ENCODE measurements around the gene RITA1.
"Not testable (repeated sequence)": the region's sequence is repeated elsewhere in the genome, so short reads cannot be mapped to it uniquely, and the experiment has no call there.

The RITA1 gene

GRCh38 chr12:113204804-113205203 is 19.3 kb downstream of the RITA1 start:
- no peak for DNase-seq

- DNase-seq, result not testable (repeated sequence)
Observed at GRCh38 chr12:113206802-113207201, 21.3 kb downstream of the RITA1 start.

- DNase-seq, result no peak
Observed at GRCh38 chr12:113207613-113208040, 22.1 kb downstream of the RITA1 start.

DNA sequence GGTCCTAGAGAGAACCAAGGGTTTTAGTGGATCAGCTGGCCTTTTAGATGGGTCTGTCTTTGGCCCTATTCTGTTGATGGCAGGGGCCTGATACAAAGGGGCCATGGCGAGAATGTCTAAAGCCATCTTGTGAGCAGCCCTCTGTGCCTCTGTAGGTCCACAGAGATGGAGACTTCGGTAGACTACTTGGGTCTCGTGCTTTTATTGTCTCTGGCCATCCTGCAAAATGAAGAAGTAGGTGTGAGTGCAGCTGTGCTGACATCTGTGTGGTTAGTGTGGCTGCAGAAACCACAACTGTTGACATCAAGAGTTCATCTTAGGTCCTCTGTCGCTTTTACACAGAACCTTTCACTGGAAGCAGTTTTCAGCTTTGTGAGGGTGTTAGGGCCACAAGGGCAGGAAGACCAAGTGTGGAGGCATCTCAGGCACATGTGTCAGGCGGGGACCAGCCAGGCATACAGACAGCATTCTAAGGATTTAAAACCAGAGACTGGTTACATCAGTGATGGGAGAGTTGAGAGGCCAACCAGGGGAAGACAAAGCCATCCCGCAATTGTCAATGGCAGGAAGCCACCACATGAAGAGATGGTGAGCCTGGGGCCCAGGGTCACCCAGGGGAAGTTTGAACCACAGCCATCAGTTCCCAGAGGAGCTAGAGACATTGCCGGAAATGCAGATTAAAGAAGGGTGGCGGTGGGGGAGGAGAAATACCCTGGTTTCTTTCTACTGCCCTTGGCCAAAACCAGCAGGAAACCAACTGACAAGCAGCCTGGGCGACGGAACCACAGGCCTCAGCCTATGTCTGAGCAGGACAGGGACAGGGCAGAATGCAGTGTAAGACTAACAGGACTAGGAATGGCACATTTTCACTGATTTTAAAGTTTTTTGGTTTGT is 22.8 kb downstream of the RITA1 start:
- DNase-seq, result peak; percentile 71

DNA sequence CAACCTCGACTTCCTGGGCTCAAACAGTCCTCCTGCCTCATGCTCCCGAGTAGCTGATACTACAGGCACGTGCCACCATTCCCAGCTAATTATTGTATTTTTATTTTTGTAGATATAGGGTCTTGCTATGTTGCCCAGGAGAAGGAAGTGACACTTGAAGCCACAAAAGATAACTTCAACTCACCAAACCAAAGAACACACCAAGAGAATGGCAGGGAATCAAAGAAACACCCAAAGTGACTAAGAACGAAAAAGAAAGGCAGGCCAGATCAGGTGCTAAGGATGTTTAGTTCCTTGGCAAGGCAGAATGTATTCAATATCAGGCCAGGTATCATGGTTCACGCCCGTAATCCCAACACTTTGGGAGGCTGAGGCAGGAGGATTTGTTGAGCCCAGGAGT is 25.6 kb downstream of the RITA1 start:
- no peak for DNase-seq

DNA sequence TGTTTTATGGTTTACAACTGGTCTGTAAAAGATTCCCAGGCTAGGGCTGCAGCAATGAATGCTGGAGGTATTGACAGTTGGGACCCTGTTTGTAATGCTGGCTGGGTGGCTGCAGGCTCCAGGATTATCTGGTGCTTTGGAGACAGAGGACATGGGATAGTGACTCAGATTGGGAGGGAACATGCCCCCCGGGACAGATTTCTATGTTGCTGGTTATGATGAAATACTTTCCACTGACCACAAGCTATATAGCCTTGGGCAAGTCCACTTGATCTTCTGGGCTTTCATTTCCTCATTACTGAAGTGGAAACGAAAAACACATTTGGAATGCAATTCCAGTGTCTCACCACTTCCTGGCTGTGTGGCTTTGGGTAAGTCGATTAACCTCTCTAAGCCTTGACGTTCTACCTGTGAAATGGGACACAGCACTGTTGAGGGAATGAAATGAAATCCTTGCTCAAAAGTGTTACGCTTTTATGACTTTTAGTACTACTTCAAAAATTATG is 29.4 kb downstream of the RITA1 start:
- DNase-seq, result no peak

GRCh38 chr12:113216027-113216426 is 30.5 kb downstream of the RITA1 start:
- DNase-seq, result no peak

DNA sequence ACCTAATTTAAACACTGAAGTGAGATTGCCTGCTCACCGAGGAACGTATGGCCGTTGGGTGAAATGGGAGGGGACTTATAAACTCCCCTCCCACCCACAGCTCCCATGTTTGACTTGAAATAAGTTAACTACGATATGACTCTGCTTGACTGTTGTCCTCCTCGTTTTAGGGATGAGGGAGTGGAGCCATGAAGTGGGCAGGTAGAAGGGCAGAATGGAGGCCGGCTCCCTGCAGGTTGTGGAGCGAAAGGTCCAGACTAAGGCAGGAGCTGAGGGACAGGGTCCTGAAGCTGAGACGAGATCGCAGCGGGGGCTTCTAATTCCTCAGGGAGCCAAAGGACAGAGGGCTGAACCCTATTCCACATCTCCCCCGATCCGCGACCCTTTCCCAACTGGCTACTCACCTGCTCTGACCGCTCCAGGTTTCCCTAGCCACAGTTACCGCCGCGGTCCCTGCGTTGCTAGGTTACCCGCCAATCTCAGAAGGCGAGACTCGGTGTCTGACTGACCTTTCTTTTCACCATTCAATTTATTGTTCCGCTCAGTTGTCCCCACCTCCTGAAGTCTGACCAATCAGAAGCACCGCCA is 35.2 kb downstream of the RITA1 start:
- no peak for DNase-seq

- peak; percentile 100 for DNase-seq
Observed at GRCh38 chr12:113221181-113221996, 35.9 kb downstream of the RITA1 start, which contains the start of gene TPCN1. TSS of gene TPCN1 (plus strand) at chr12:113221464. CDS start at chr12:113226853, 5,389 bp downstream.

GRCh38 chr12:113221997-113222729 is 36.6 kb downstream of the RITA1 start:
- no peak for DNase-seq

- DNase-seq, result peak; percentile 64
Observed at GRCh38 chr12:113222730-113223531, 37.4 kb downstream of the RITA1 start.

DNA sequence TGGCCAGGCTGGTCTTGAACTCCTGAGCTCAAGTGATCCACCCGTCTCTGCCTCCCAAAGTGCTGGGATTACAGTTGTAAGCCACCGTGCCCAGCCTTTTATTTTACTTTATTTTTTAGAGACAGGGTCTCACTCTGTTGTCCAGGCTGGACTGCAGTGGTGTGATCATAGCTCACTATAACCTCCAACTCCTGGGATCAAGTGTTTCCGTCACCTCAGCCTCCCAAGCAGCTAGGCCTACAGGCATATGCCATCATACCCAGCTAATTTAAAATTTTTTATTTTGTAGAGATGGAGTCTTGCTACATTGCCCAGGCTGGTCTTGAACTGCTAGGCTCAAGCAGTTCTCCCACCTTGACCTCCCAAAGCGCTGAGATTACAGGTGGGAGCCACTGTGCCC is 39.4 kb downstream of the RITA1 start:
- DNase-seq, result no peak

DNA sequence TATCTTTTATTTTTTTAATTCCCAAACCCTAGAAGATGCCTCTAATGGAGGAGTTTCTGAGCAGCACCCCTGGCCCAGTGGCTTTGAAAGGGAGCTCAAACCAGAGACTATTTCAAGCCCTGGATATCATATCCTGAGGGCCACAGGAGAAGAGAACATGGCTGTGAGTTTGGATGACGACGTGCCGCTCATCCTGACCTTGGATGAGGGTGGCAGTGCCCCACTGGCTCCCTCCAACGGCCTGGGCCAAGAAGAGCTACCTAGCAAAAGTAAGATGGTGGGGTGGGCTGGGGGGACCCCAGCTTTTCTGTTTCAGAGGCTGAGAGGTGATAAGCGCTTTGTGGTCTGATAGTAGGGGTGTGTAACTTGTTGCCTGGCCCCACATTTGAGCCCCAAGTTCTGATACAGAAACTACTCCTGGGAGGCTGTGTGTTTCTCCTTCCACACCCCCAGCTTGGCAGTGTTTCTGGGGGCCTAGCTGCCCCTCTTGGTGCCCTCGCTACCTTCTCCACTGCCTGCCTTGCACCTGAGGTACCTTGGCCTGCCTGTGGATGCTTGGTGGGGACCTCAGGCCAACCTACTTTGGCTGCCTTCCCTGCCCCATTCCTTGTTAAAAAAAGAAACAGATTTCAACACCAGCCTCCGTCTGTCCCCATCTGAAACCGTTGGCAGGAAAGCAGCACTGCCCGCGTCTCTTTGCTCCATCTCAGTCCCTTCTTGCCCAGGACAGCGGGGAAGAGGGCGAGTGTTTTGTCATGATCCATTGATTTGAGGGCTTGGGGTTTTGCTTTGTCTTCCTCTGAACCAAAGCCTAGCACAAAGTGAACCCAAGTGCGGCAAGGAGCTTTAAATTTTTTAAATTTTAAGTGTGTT is 41.4 kb downstream of the RITA1 start:
- no peak for DNase-seq

DNA sequence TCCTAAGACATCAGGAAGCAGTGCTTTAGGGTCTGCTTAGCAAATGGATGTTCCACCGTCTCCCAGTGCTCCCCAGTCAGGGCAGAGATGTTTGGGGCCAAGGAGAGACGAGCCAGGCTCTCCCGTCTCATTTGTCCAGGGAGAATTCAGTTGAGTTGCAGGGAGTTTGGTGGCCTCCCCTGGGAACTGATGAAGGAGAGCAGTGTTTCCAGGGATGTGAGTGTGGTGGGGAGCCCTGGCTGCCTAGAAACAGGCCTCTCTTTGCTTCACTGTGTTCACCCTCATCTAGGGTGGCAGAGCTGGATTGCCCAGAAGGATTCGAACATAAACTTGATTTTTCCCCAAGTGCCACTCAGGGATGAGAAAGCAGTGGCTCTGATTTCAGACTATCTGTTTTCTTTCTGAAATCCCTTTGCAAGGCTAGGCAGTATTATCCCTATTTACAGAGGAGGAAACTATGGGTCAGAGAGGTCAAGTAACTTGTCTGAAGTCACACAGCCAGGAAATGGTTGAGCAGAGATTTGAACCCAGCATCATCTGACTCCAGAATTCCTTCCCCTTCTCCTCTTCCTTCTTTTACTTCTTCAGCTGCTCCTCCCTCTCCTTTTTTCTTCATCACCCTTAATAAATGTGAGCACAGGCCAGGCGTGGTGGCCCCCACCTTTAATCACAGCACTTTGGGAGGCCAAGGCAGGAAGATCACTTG is 42.3 kb downstream of the RITA1 start:
- DNase-seq, result no peak

- no peak for DNase-seq
Observed at GRCh38 chr12:113228394-113229028, 43.0 kb downstream of the RITA1 start.

GRCh38 chr12:113230315-113231234 is 45.1 kb downstream of the RITA1 start:
- DNase-seq, result no peak

- DNase-seq, result no peak
Observed at GRCh38 chr12:113231235-113232088, 45.9 kb downstream of the RITA1 start.
